Measurements from ENCODE around the gene HDAC7.

The HDAC7 gene

DNA sequence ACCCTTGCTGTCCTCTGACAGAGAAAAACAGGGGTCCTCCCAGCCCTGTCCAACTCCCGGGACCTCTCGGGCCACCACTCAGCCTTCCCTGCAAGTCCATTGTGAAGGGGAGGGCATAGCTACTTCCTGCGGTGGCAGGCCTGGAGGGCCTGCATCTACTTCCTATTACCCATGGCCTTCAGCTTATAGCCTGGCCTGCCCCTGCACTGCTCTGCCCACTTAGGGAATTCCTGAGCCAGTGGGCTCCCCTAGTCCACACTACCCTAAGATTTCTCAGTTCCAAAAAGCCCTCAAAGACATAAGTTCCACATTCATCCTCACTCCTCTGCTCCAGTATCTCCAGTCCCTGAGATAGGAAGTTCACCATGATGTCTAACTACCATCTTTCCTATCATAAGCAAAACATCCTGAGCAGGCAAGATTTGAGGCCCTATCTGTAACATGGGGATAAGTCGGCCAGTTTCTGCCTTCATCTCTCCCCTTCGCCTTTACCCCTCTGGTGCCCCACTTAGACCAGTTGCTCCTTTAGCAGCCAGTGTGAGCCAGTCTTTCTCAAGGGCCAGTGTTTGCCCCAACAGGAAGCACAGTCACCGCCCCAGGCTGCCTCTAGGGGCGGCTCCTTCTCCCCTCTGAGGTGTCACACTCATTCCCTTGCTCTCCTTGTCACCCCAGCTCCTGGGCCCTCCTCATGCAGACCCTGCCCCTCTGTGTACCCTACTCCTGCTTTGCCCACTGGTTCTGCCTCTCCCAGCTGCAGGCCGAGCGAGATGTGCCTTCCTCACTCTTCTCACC is 10.9 kb downstream of the HDAC7 start:
- Histone ChIP-seq H3K36me3 (ENCODE audit: control insufficient read depth, low read length) (peaks cover 82% of the 10 kb centered on the region), H3K27ac (ENCODE audit: low read depth, low read length) (peak overlapping the region; percentile 46), H3K4me3 (ENCODE audit: low read length) (peak overlapping the region; percentile 50), H4K20me1 (ENCODE audit: control insufficient read depth, insufficient read depth, low read depth, low read length) (peaks cover 12% of the 10 kb centered on the region; the same call in 1 of the 2 replicates), H3K79me2 (ENCODE audit: control insufficient read depth, low read length) (peaks cover 99% of the 10 kb centered on the region), H3K27me3 (ENCODE audit: control insufficient read depth, low read length) (no peaks in the 10 kb centered on the region), H3K9me2 (replicated peaks; ENCODE audit: control insufficient read depth, low read length) (no peaks in the 10 kb centered on the region), H3K4me1 (ENCODE audit: control insufficient read depth, low read length) (peaks cover 98% of the 10 kb centered on the region), H3K4me2 (ENCODE audit: low read length) (peak overlapping the region; percentile 99), H3F3A (ENCODE audit: control insufficient read depth, insufficient read depth) (peaks cover 23% of the 10 kb centered on the region), H3K9me3 (ENCODE audit: control insufficient read depth, insufficient read depth, low read length) (no peaks in the 10 kb centered on the region)
- no peak for TF ChIP-seq EZH2phosphoT487 (IDR thresholded peaks at IDR 0.05; ENCODE audit: borderline replicate concordance, low read length)
- TF ChIP-seq, protein P1, sequence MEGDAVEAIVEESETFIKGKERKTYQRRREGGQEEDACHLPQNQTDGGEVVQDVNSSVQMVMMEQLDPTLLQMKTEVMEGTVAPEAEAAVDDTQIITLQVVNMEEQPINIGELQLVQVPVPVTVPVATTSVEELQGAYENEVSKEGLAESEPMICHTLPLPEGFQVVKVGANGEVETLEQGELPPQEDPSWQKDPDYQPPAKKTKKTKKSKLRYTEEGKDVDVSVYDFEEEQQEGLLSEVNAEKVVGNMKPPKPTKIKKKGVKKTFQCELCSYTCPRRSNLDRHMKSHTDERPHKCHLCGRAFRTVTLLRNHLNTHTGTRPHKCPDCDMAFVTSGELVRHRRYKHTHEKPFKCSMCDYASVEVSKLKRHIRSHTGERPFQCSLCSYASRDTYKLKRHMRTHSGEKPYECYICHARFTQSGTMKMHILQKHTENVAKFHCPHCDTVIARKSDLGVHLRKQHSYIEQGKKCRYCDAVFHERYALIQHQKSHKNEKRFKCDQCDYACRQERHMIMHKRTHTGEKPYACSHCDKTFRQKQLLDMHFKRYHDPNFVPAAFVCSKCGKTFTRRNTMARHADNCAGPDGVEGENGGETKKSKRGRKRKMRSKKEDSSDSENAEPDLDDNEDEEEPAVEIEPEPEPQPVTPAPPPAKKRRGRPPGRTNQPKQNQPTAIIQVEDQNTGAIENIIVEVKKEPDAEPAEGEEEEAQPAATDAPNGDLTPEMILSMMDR (IDR thresholded peaks at IDR 0.05; ENCODE audit: low read depth, low read length, poor library complexity, severe bottlenecking), result peak; percentile 55

GRCh38 chr12:47808050-47808449 is 11.7 kb downstream of the HDAC7 start:
- Histone ChIP-seq H3K36me3 (ENCODE audit: control insufficient read depth, low read length) (peaks cover 83% of the 10 kb centered on the region), H3K27ac (ENCODE audit: low read depth, low read length) (peak overlapping the region; percentile 46), H3K79me2 (ENCODE audit: control insufficient read depth, low read length) (peaks cover 99% of the 10 kb centered on the region), H3K4me2 (ENCODE audit: low read length) (peak overlapping the region; percentile 99), H3K4me3 (ENCODE audit: low read length) (peak overlapping the region; percentile 50), H3K4me1 (ENCODE audit: control insufficient read depth, low read length) (peaks cover 98% of the 10 kb centered on the region), H3K9me2 (replicated peaks; ENCODE audit: control insufficient read depth, low read length) (no peaks in the 10 kb centered on the region), H3K9me3 (ENCODE audit: control insufficient read depth, insufficient read depth, low read length) (no peaks in the 10 kb centered on the region), H4K20me1 (ENCODE audit: control insufficient read depth, insufficient read depth, low read depth, low read length) (peaks cover 16% of the 10 kb centered on the region; the same call in 1 of the 2 replicates), H3K27me3 (ENCODE audit: control insufficient read depth, low read length) (no peaks in the 10 kb centered on the region), H3F3A (ENCODE audit: control insufficient read depth, insufficient read depth) (peaks cover 17% of the 10 kb centered on the region)
- no peak for TF ChIP-seq EZH2phosphoT487 (IDR thresholded peaks at IDR 0.05; ENCODE audit: borderline replicate concordance, low read length)
- TF ChIP-seq, protein P1 (IDR thresholded peaks at IDR 0.05; ENCODE audit: low read depth, low read length, poor library complexity, severe bottlenecking), result no peak

- Histone ChIP-seq H3K9me3 (ENCODE audit: control insufficient read depth, insufficient read depth, low read length) (no peaks in the 10 kb centered on the region), H3K4me3 (ENCODE audit: low read length) (no peak overlapping the region), H3K4me1 (ENCODE audit: control insufficient read depth, low read length) (peaks cover 99% of the 10 kb centered on the region), H3K9me2 (replicated peaks; ENCODE audit: control insufficient read depth, low read length) (no peaks in the 10 kb centered on the region), H3K4me2 (ENCODE audit: low read length) (peak overlapping the region; percentile 99), H3K27me3 (ENCODE audit: control insufficient read depth, low read length) (no peaks in the 10 kb centered on the region), H3K27ac (ENCODE audit: low read depth, low read length) (peak overlapping the region; percentile 46), H3K36me3 (ENCODE audit: control insufficient read depth, low read length) (peaks cover 85% of the 10 kb centered on the region), H3F3A (ENCODE audit: control insufficient read depth, insufficient read depth) (peaks cover 14% of the 10 kb centered on the region), H3K79me2 (ENCODE audit: control insufficient read depth, low read length) (peaks cover 100% of the 10 kb centered on the region), H4K20me1 (ENCODE audit: control insufficient read depth, insufficient read depth, low read depth, low read length) (peaks cover 20% of the 10 kb centered on the region; the same call in 1 of the 2 replicates)
- TF ChIP-seq EZH2phosphoT487 (IDR thresholded peaks at IDR 0.05; ENCODE audit: borderline replicate concordance, low read length), result no peak
- TF ChIP-seq, protein P1 (IDR thresholded peaks at IDR 0.05; ENCODE audit: low read depth, low read length, poor library complexity, severe bottlenecking), result no peak
Observed at GRCh38 chr12:47807338-47807737, 12.4 kb downstream of the HDAC7 start.
